HCT116 (cell line): ENCODE measurements around the gene DDX18. TPM values are rescaled to one million over a fixed set of nuclear protein-coding genes. Genes with fewer than 3 reads are reported as not detected.

Source experiments
- ATAC-seq: fragments of 200-7000 bp; cut with Tn5 transposase; 2 replicates; pipeline ENCODE4 v1.9.1; 2020; ENCODE audit warnings: mild to moderate bottlenecking, moderate library complexity
- BruUV-seq: library from RNA; stranded (reverse); fragments of 400-500 nt; replicated peaks from 2 replicates; lab custom pipeline; 2021; lab: Mats Ljungman, UMichigan
- CTCF ChIA-PET: fragments of 300-600 bp; sonication (Branson Sonifier 250); formaldehyde crosslinking; loops from one replicate; lab custom pipeline; 2021; ENCODE audit warnings: antibody characterized with exemption; lab: Charles Lee
- POLR2A ChIA-PET: fragments of 300-600, 350-600 bp; sonication (Branson Sonifier 250); formaldehyde crosslinking; loops from one replicate; lab custom pipeline; 2021; ENCODE audit warnings: antibody characterized with exemption; lab: Charles Lee
- RAD21 ChIA-PET, 2 experiments: fragments of 300-600 bp; sonication (Branson Sonifier 250); formaldehyde crosslinking; loops; one replicate each; lab custom pipeline; 2023; ENCODE audit warnings: low total read pairs in 2 of 2; ENCODE audit not compliant: uncharacterized antibody in 2 of 2, unreplicated experiment in 2 of 2, low non-redundant PET in 1 of 2; lab: Charles Lee
- DNase-seq: peaks from one replicate; pipeline ENCODE4 v3.0.0-alpha.2; 2010; ENCODE audit warnings: low read depth, low spot score
- H2AFZ ChIP-seq: fragments of 200-600 bp; shearing (Covaris generic), sonication (generic); 2 replicates; pipeline ENCODE4 v1.6.1; 2017; ENCODE audit warnings: low read depth, mixed run types, mixed read lengths, antibody characterized with exemption, low read length; ENCODE audit not compliant: poor library complexity, severe bottlenecking
- H3K27ac ChIP-seq: 2 replicates; pipeline ENCODE4 v1.5.1; 2012; ENCODE audit warnings: low read depth, low read length
- H3K27me3 ChIP-seq: fragments of 200-600 bp; sonication (generic); 2 replicates; pipeline ENCODE4 v1.6.1; 2016; ENCODE audit warnings: mixed run types, low read length, mixed read lengths; ENCODE audit not compliant: insufficient read depth
- H3K36me3 ChIP-seq, 2 experiments: fragments of 200-500 bp in 1 of 2; fragments of 200-600 bp in 1 of 2; sonication (Bioruptor generic) in 1 of 2; sonication (generic) in 1 of 2; 2 replicates each; pipeline versions ENCODE4 v1.5.1 to v1.6.1; 2014 to 2016; ENCODE audit warnings: low read length in 2 of 2, inconsistent platforms in 1 of 2, mixed read lengths in 1 of 2, mixed run types in 1 of 2; ENCODE audit not compliant: insufficient read depth in 2 of 2, control insufficient read depth in 1 of 2
- H3K4me1 ChIP-seq, 2 experiments: fragments of 200-600 bp in 1 of 2; sonication (generic) in 1 of 2; 2 replicates each; pipeline versions ENCODE4 v1.5.1 to v1.6.1; 2012 to 2017; ENCODE audit warnings: low read length in 2 of 2, inconsistent platforms in 1 of 2, mild to moderate bottlenecking in 1 of 2, mixed read lengths in 1 of 2, mixed run types in 1 of 2, moderate library complexity in 1 of 2; ENCODE audit not compliant: insufficient read depth in 2 of 2, control insufficient read depth in 1 of 2
- H3K4me2 ChIP-seq: fragments of 200-600 bp; sonication (generic); 2 replicates; pipeline ENCODE4 v1.6.1; 2017; ENCODE audit warnings: mixed run types, low read length, mixed read lengths
- H3K4me3 ChIP-seq, 2 experiments: fragments of 200-600 bp in 1 of 2; sonication (generic) in 1 of 2; replicated peaks in 1 of 2; 2 replicates each; pipeline ENCODE4 v1.5.1; 2011 to 2016; ENCODE audit warnings: low read length in 2 of 2, control low read depth in 1 of 2, low read depth in 1 of 2, mild to moderate bottlenecking in 1 of 2, mixed read lengths in 1 of 2, mixed run types in 1 of 2
- H3K79me2 ChIP-seq: fragments of 200-600 bp; sonication (generic); 2 replicates; pipeline ENCODE4 v1.6.1; 2017; ENCODE audit warnings: mild to moderate bottlenecking, mixed run types, low read length, moderate library complexity, mixed read lengths; ENCODE audit not compliant: insufficient read depth
- H3K9ac ChIP-seq: fragments of 200-600 bp; sonication (generic); 2 replicates; pipeline ENCODE4 v1.6.1; 2016; ENCODE audit warnings: low read length, mixed read lengths
- H3K9me2 ChIP-seq: fragments of 200-600 bp; sonication (generic), shearing (Covaris generic); 2 replicates; pipeline ENCODE4 v1.6.1; 2017; ENCODE audit warnings: mixed run types, mild to moderate bottlenecking, moderate library complexity; ENCODE audit not compliant: insufficient read depth
- H3K9me3 ChIP-seq, 2 experiments: fragments of 200-500 bp in 1 of 2; fragments of 200-600 bp in 1 of 2; sonication (Bioruptor generic) in 1 of 2; sonication (generic) in 1 of 2; 2 replicates each; pipeline ENCODE4 v1.6.1; 2014 to 2017; ENCODE audit warnings: low read length in 2 of 2, mixed read lengths in 2 of 2, inconsistent platforms in 1 of 2, low read depth in 1 of 2, mild to moderate bottlenecking in 1 of 2, mixed run types in 1 of 2, moderate library complexity in 1 of 2; ENCODE audit not compliant: control insufficient read depth in 1 of 2, insufficient read depth in 1 of 2
- H4K20me1 ChIP-seq: fragments of 200-600 bp; sonication (generic), shearing (Covaris generic); 2 replicates; pipeline ENCODE4 v1.6.1; 2017; ENCODE audit warnings: mixed run types, mild to moderate bottlenecking, moderate library complexity; ENCODE audit not compliant: insufficient read depth
- EZH2phosphoT487 ChIP-seq: fragments of 200-600 bp; IDR thresholded peaks from 2 replicates; pipeline ENCODE4 v1.6.1; 2018; ENCODE audit warnings: antibody characterized with exemption, borderline replicate concordance
- JUND ChIP-seq: IDR thresholded peaks from 2 replicates; pipeline ENCODE4 v1.6.1; 2012
- MAX ChIP-seq: IDR thresholded peaks from 2 replicates; pipeline ENCODE4 v1.6.1; 2012
- POLR2AphosphoS5 ChIP-seq: IDR thresholded peaks from 2 replicates; pipeline ENCODE4 v1.6.1; 2011; ENCODE audit warnings: mild to moderate bottlenecking, low read depth, low read length, moderate library complexity
- REST ChIP-seq: IDR thresholded peaks from 2 replicates; pipeline ENCODE4 v1.6.1; 2012; ENCODE audit warnings: low read depth
- SIN3A ChIP-seq: IDR thresholded peaks from 2 replicates; pipeline ENCODE4 v1.6.1; 2012; ENCODE audit warnings: low read depth
- YY1 ChIP-seq: IDR thresholded peaks from 2 replicates; pipeline ENCODE4 v1.6.1; 2011; ENCODE audit warnings: low read length, low read depth, moderate library complexity, mild to moderate bottlenecking; ENCODE audit not compliant: insufficient replicate concordance; ENCODE audit errors: extremely low read depth
- ZBTB33 ChIP-seq: IDR thresholded peaks from 2 replicates; pipeline ENCODE4 v1.6.1; 2011; ENCODE audit warnings: mild to moderate bottlenecking, low read length, moderate library complexity; ENCODE audit not compliant: insufficient replicate concordance; ENCODE audit errors: extremely low read depth
- intact Hi-C: fragments of 100-400 bp; cut with micrococcal nuclease; formaldehyde crosslinking; loops from 2 replicates; pipeline ENCODE4 v1.10.0; 2022
- total RNA-seq: library from RNA; stranded (reverse); gene quantifications from one replicate; pipeline ENCODE4 v1.2.1, GENCODE V29; 2021; ENCODE audit not compliant: unreplicated experiment

The DDX18 gene
- total RNA-seq, 1 experiment from 2014 or later = 99.7 TPM

- peaks cover 69% of the 10 kb centered on the region for H3K79me2 ChIP-seq
- no peak for DNase-seq
- peaks cover 6 to 8% of the 10 kb centered on the region in 2 experiments; a peak in 3 of 4 replicates for H3K4me1 ChIP-seq
- no peak for ATAC-seq
- H3K9ac ChIP-seq = no peak overlapping the region
- H3K27me3 ChIP-seq = no peaks in the 10 kb centered on the region
- H3K9me2 ChIP-seq = no peaks in the 10 kb centered on the region
- BruUV-seq = no TSS peak
- no peaks in the 10 kb centered on the region for H4K20me1 ChIP-seq
- H3K4me2 ChIP-seq = no peak overlapping the region
- RAD21 ChIA-PET = no interaction called here
- H2AFZ ChIP-seq = no peak overlapping the region
- intact Hi-C loops = no loop called here
- H3K9me3 ChIP-seq = no peaks in the 10 kb centered on the region
- no peak overlapping the region for H3K4me3 ChIP-seq
- no peak for TF ChIP-seq YY1
- TF ChIP-seq POLR2AphosphoS5 = no peak
- no peak for TF ChIP-seq ZBTB33
- TF ChIP-seq EZH2phosphoT487 = no peak
- TF ChIP-seq MAX = no peak
- no peak for TF ChIP-seq JUND
- TF ChIP-seq REST = no peak
- no peak for TF ChIP-seq SIN3A
- CTCF ChIA-PET = no interaction called here
- peaks cover 58 to 61% of the 10 kb centered on the region in 2 experiments for H3K36me3 ChIP-seq
- POLR2A ChIA-PET = no interaction called here
- H3K27ac ChIP-seq = no peak overlapping the region
Observed at GRCh38 chr2:117818921-117819320, 4.4 kb downstream of the DDX18 start.
